ENCODE data around the gene METTL27.

The METTL27 gene

GRCh38 chr7:73831834-73832651, 10.3 kb downstream of the METTL27 start:
- no peak overlapping the region for H2AFZ ChIP-seq (ENCODE audit: low read length)
- no peak overlapping the region for H3K9ac ChIP-seq (ENCODE audit: low read depth, low read length, poor library complexity, severe bottlenecking)
- peaks cover 20% of the 10 kb centered on the region for H3K4me1 ChIP-seq (ENCODE audit: insufficient read depth, low read length, poor library complexity, severe bottlenecking)
- no peaks in the 10 kb centered on the region for H3K9me3 ChIP-seq (ENCODE audit: insufficient read depth, low read depth, low read length)
- no peaks in the 10 kb centered on the region for H3K9me2 ChIP-seq (replicated peaks; ENCODE audit: low read depth, low read length)
- H4K20me1 ChIP-seq (ENCODE audit: insufficient read depth, low read length, poor library complexity, severe bottlenecking) = no peaks in the 10 kb centered on the region
- no peaks in the 10 kb centered on the region; the same call in 1 of the 2 replicates for H3F3A ChIP-seq (ENCODE audit: low read depth)
- H3K79me2 ChIP-seq (ENCODE audit: insufficient read depth, low read length) = no peaks in the 10 kb centered on the region
- no peaks in the 10 kb centered on the region for H3K27me3 ChIP-seq (ENCODE audit: insufficient read depth, low read length, poor library complexity, severe bottlenecking)
- no peaks in the 10 kb centered on the region for H3K36me3 ChIP-seq (ENCODE audit: insufficient read depth, low read length)
- no peak overlapping the region for H3K4me2 ChIP-seq (ENCODE audit: low read depth, low read length, poor library complexity, severe bottlenecking)
- no peak for TF ChIP-seq CTCF (conservative IDR thresholded peaks at IDR 0.05; ENCODE audit: low read length)
- no peak for TF ChIP-seq EZH2phosphoT487 (IDR thresholded peaks at IDR 0.05; ENCODE audit: borderline replicate concordance)
- H3K4me3 ChIP-seq (ENCODE audit: low read length, poor library complexity, severe bottlenecking) = no peak overlapping the region

DNA sequence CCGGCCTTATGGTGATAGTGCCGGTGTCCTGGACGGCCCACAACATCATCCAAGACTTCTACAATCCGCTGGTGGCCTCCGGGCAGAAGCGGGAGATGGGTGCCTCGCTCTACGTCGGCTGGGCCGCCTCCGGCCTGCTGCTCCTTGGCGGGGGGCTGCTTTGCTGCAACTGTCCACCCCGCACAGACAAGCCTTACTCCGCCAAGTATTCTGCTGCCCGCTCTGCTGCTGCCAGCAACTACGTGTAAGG, 10.8 kb downstream of the METTL27 start:
- Histone ChIP-seq H3K79me2 (ENCODE audit: insufficient read depth, low read length) (no peaks in the 10 kb centered on the region), H3K4me3 (ENCODE audit: low read length, poor library complexity, severe bottlenecking) (no peak overlapping the region), H3K4me1 (ENCODE audit: insufficient read depth, low read length, poor library complexity, severe bottlenecking) (peaks cover 25% of the 10 kb centered on the region), H2AFZ (ENCODE audit: low read length) (no peak overlapping the region), H3K9me2 (replicated peaks; ENCODE audit: low read depth, low read length) (no peaks in the 10 kb centered on the region), H3K4me2 (ENCODE audit: low read depth, low read length, poor library complexity, severe bottlenecking) (no peak overlapping the region), H3K9me3 (ENCODE audit: insufficient read depth, low read depth, low read length) (no peaks in the 10 kb centered on the region), H3K27me3 (ENCODE audit: insufficient read depth, low read length, poor library complexity, severe bottlenecking) (no peaks in the 10 kb centered on the region), H4K20me1 (ENCODE audit: insufficient read depth, low read length, poor library complexity, severe bottlenecking) (no peaks in the 10 kb centered on the region), H3K36me3 (ENCODE audit: insufficient read depth, low read length) (no peaks in the 10 kb centered on the region), H3F3A (ENCODE audit: low read depth) (no peaks in the 10 kb centered on the region; the same call in 1 of the 2 replicates), H3K9ac (ENCODE audit: low read depth, low read length, poor library complexity, severe bottlenecking) (no peak overlapping the region)
- TF ChIP-seq CTCF (conservative IDR thresholded peaks at IDR 0.05; ENCODE audit: low read length) = no peak
- no peak for TF ChIP-seq EZH2phosphoT487 (IDR thresholded peaks at IDR 0.05; ENCODE audit: borderline replicate concordance)

DNA sequence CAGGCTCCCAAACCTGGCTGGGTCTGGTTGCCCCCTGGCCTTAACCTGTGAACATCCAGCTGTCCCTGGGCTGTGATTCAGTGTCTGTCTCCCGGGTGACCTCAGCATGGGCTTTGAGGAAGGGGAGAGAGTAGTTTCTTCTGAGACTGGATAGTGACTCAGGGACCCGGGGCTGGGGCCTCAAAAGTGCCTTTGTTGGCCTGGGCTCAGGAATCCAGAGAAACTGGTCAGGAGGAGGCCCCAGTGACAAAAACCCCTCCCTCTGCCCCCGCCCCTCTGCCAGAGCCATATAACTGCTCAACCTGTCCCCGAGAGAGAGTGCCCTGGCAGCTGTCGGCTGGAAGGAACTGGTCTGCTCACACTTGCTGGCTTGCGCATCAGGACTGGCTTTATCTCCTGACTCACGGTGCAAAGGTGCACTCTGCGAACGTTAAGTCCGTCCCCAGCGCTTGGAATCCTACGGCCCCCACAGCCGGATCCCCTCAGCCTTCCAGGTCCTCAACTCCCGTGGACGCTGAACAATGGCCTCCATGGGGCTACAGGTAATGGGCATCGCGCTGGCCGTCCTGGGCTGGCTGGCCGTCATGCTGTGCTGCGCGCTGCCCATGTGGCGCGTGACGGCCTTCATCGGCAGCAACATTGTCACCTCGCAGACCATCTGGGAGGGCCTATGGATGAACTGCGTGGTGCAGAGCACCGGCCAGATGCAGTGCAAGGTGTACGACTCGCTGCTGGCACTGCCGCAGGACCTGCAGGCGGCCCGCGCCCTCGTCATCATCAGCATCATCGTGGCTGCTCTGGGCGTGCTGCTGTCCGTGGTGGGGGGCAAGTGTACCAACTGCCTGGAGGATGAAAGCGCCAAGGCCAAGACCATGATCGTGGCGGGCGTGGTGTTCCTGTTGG, 11.4 kb downstream of the METTL27 start, which contains the start of gene CLDN4:
Gene CLDN4 (plus strand): TSS at position 316 of the 903 bp plus-strand sequence. CDS start 206 bp downstream, at position 522.
- Histone ChIP-seq H2AFZ (ENCODE audit: low read length) (no peak within 1 kb of the TSS), H3K9ac (ENCODE audit: low read depth, low read length, poor library complexity, severe bottlenecking) (no peak within 1 kb of the TSS), H3K79me2 (ENCODE audit: insufficient read depth, low read length) (no peaks in the 10 kb centered on the region), H3K36me3 (ENCODE audit: insufficient read depth, low read length) (no peaks in the 10 kb centered on the region), H3K27me3 (ENCODE audit: insufficient read depth, low read length, poor library complexity, severe bottlenecking) (no peaks in the 10 kb centered on the region), H3K4me1 (ENCODE audit: insufficient read depth, low read length, poor library complexity, severe bottlenecking) (peaks cover 26% of the 10 kb centered on the region), H3F3A (ENCODE audit: low read depth) (no peaks in the 10 kb centered on the region; the same call in 1 of the 2 replicates), H3K4me2 (ENCODE audit: low read depth, low read length, poor library complexity, severe bottlenecking) (no peak within 1 kb of the TSS), H3K9me3 (ENCODE audit: insufficient read depth, low read depth, low read length) (no peaks in the 10 kb centered on the region), H4K20me1 (ENCODE audit: insufficient read depth, low read length, poor library complexity, severe bottlenecking) (no peaks in the 10 kb centered on the region), H3K9me2 (replicated peaks; ENCODE audit: low read depth, low read length) (no peaks in the 10 kb centered on the region), H3K4me3 (ENCODE audit: low read length, poor library complexity, severe bottlenecking) (no peak within 1 kb of the TSS)
- no peak for TF ChIP-seq CTCF (conservative IDR thresholded peaks at IDR 0.05; ENCODE audit: low read length)
- TF ChIP-seq EZH2phosphoT487 (IDR thresholded peaks at IDR 0.05; ENCODE audit: borderline replicate concordance) = no peak

Data from Loucy (cell line).